ENCODE measurements around the gene RTN4RL2.

DNA sequence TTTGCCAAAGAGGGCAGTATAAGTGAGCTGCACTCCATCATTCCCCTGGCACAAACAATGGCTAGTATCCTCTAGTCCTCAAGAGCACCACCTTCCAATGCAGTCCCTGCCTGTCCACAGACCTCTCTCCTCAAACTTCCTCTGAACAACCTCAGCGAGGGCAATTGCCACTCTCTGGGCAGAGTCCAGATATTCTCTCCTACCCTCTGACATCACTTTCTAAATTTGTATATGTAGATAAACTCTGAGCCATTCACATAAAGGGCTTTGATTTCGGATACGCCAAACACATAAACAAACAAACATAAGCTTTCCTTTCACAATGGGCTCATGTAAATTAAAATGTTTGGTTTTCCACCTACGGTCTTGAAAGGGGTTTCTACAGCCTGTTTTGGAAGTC, 30.4 kb upstream of the RTN4RL2 start:
- TF ChIP-seq, protein P1, sequence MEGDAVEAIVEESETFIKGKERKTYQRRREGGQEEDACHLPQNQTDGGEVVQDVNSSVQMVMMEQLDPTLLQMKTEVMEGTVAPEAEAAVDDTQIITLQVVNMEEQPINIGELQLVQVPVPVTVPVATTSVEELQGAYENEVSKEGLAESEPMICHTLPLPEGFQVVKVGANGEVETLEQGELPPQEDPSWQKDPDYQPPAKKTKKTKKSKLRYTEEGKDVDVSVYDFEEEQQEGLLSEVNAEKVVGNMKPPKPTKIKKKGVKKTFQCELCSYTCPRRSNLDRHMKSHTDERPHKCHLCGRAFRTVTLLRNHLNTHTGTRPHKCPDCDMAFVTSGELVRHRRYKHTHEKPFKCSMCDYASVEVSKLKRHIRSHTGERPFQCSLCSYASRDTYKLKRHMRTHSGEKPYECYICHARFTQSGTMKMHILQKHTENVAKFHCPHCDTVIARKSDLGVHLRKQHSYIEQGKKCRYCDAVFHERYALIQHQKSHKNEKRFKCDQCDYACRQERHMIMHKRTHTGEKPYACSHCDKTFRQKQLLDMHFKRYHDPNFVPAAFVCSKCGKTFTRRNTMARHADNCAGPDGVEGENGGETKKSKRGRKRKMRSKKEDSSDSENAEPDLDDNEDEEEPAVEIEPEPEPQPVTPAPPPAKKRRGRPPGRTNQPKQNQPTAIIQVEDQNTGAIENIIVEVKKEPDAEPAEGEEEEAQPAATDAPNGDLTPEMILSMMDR (IDR thresholded peaks at IDR 0.05; ENCODE audit: low read depth, low read length, poor library complexity, severe bottlenecking), result no peak
- TF ChIP-seq EZH2phosphoT487 (IDR thresholded peaks at IDR 0.05; ENCODE audit: borderline replicate concordance, low read length), result no peak

Measured in DOHH2 (cell line).